Measurements from ENCODE around the gene MYLK3.

MYLK3 gene

GRCh38 chr16:46711106-46712058, 36.8 kb downstream of the MYLK3 start:
- in situ Hi-C loops (cut with HindIII; ENCODE audit: low pct_ligation_motif_present, low sequenced_read_pairs): no loop called here
- Histone ChIP-seq H3K4me3 (ENCODE audit: low read depth, low read length) (no peak overlapping the region), H3K27ac (no peak overlapping the region), H3K27me3 (replicated peaks) (no peaks in the 10 kb centered on the region), H3K36me3 (replicated peaks) (no peaks in the 10 kb centered on the region)
- DNase-seq: no peak
- no peak for TF ChIP-seq CTCF (IDR thresholded peaks at IDR 0.05; ENCODE audit: low read depth, low read length, missing control alignments)

- no peak for DNase-seq
- Histone ChIP-seq H3K36me3 (replicated peaks) (no peaks in the 10 kb centered on the region), H3K27me3 (replicated peaks) (no peaks in the 10 kb centered on the region), H3K4me3 (ENCODE audit: low read depth, low read length) (no peak overlapping the region), H3K27ac (no peak overlapping the region)
- TF ChIP-seq CTCF (IDR thresholded peaks at IDR 0.05; ENCODE audit: low read depth, low read length, missing control alignments): no peak
- in situ Hi-C loops (cut with HindIII; ENCODE audit: low pct_ligation_motif_present, low sequenced_read_pairs): no loop called here
Observed at GRCh38 chr16:46709469-46710005, 38.6 kb downstream of the MYLK3 start.

- no peak for DNase-seq
- Histone ChIP-seq H3K36me3 (replicated peaks) (no peaks in the 10 kb centered on the region), H3K27me3 (replicated peaks) (no peaks in the 10 kb centered on the region), H3K4me3 (ENCODE audit: low read depth, low read length) (no peak overlapping the region), H3K27ac (no peak overlapping the region)
- no peak for TF ChIP-seq CTCF (IDR thresholded peaks at IDR 0.05; ENCODE audit: low read depth, low read length, missing control alignments)
- in situ Hi-C loops (cut with HindIII; ENCODE audit: low pct_ligation_motif_present, low sequenced_read_pairs): no loop called here
Observed at GRCh38 chr16:46706642-46707041, 41.5 kb downstream of the MYLK3 start.

GRCh38 chr16:46702030-46702429, 46.1 kb downstream of the MYLK3 start:
- in situ Hi-C loops (cut with HindIII; ENCODE audit: low pct_ligation_motif_present, low sequenced_read_pairs): no loop called here
- DNase-seq: no peak
- no peak overlapping the region for H3K4me3 ChIP-seq (ENCODE audit: low read depth, low read length)
- H3K27ac ChIP-seq: no peak overlapping the region
- H3K36me3 ChIP-seq (replicated peaks): peaks cover 3% of the 10 kb centered on the region
- no peak for TF ChIP-seq CTCF (IDR thresholded peaks at IDR 0.05; ENCODE audit: low read depth, low read length, missing control alignments)
- no peaks in the 10 kb centered on the region for H3K27me3 ChIP-seq (replicated peaks)

GRCh38 chr16:46701615-46702014, 46.5 kb downstream of the MYLK3 start:
- TF ChIP-seq CTCF (IDR thresholded peaks at IDR 0.05; ENCODE audit: low read depth, low read length, missing control alignments): no peak
- DNase-seq: no peak
- in situ Hi-C loops (cut with HindIII; ENCODE audit: low pct_ligation_motif_present, low sequenced_read_pairs): no loop called here
- Histone ChIP-seq H3K36me3 (replicated peaks) (peaks cover 3% of the 10 kb centered on the region), H3K4me3 (ENCODE audit: low read depth, low read length) (no peak overlapping the region), H3K27ac (no peak overlapping the region), H3K27me3 (replicated peaks) (no peaks in the 10 kb centered on the region)

Data from brain microvascular endothelial cell (primary cell).